GM23248 (cell line): Measurements from ENCODE around the gene FUT1.

Experiments used
- EZH2 ChIP-seq: fragments of 200-600 bp; sonication (generic); IDR thresholded peaks from 2 replicates; pipeline ENCODE4 v1.6.1; 2018; ENCODE audit warnings: antibody characterized with exemption, mild to moderate bottlenecking; ENCODE audit not compliant: insufficient read depth, poor library complexity, severe bottlenecking
- EZH2phosphoT487 ChIP-seq: fragments of 200-600 bp; sonication (generic); IDR thresholded peaks from 2 replicates; pipeline ENCODE4 v1.6.1; 2018; ENCODE audit warnings: antibody characterized with exemption, moderate library complexity, mild to moderate bottlenecking, low read depth; ENCODE audit not compliant: insufficient read depth

GRCh38 chr19:48750771-48751504 is 1.5 kb downstream of the FUT1 start:
- no peak for TF ChIP-seq EZH2
- no peak for TF ChIP-seq EZH2phosphoT487
